Skin of body (tissue), 2 donors: Measurements from ENCODE around the gene C16orf86. TPM values are rescaled to one million over a fixed set of nuclear protein-coding genes. Genes with fewer than 3 reads are reported as not detected.

Experiments used
- DNase-seq: peaks from one replicate; lab custom pipeline; 2025; lab: John Stamatoyannopoulos, UW
- total RNA-seq: library from RNA; depleted of rRNA; stranded (reverse); fragments of >200 nt; gene quantifications from one replicate; pipeline ENCODE4 v1.2.3, GENCODE V29; 2014

The C16orf86 gene
- total RNA-seq, 1 donor from 2014 or later: 1.8 TPM

- no peak for DNase-seq
Observed at GRCh38 chr16:67666032-67666551, 522 bp upstream of the C16orf86 start.

DNA sequence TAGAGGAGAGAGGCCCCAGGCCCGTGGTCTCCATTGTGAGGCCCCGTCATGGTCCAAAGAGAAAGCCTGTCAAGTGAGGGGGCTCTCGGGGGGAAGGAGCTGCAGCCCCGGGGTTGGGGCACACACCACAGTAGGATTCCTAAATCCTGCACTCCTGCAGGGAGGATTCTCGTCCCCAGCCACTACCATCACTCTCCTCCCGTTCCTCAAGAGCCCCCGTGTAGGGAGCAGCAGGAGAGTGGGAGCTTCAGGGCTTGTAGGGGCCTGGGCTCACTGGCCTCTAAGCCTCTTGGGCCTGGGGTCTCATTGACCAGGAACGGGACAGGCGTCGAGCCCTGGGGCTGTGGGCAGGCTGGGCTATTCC lies 821 bp downstream of the C16orf86 start:
- no peak for DNase-seq

- peak; percentile 89 for DNase-seq
Observed at GRCh38 chr16:67667817-67668494, 1.3 kb downstream of the C16orf86 start.

- DNase-seq: no peak
Observed at GRCh38 chr16:67668495-67669157, 2.0 kb downstream of the C16orf86 start.

DNA sequence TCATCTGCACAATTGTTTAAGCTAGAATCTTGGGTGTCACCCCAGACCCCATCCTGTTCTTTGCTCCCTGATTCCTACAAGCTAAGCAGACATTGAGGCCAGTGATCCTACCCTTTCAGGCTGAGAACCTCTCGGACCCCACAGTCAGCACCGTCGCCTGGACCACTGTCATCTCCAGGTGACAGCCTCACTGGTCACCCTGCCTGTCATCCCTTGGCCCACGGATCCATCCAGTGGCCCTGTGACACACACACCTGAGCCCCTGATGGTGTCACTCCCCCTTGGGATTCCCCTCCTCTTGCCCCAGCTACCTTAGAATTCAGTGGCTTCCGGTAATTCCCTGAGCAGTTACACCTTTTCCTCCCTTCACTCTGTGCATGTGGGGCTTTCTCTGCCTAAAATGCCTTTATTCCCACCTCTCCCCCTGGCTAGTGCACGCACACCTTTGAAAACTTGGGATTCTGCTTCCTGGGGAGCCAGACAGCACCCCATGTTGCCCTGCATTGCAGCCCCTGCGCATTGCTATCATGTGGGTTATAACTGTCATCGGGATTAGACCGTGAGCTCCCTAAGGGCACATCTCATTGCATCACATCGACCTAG lies 3.0 kb downstream of the C16orf86 start:
- no peak for DNase-seq

GRCh38 chr16:67672306-67672705 lies 5.7 kb downstream of the C16orf86 start:
- no peak for DNase-seq

- DNase-seq: peak; percentile 27
Observed at GRCh38 chr16:67672739-67673662, 6.4 kb downstream of the C16orf86 start.

DNA sequence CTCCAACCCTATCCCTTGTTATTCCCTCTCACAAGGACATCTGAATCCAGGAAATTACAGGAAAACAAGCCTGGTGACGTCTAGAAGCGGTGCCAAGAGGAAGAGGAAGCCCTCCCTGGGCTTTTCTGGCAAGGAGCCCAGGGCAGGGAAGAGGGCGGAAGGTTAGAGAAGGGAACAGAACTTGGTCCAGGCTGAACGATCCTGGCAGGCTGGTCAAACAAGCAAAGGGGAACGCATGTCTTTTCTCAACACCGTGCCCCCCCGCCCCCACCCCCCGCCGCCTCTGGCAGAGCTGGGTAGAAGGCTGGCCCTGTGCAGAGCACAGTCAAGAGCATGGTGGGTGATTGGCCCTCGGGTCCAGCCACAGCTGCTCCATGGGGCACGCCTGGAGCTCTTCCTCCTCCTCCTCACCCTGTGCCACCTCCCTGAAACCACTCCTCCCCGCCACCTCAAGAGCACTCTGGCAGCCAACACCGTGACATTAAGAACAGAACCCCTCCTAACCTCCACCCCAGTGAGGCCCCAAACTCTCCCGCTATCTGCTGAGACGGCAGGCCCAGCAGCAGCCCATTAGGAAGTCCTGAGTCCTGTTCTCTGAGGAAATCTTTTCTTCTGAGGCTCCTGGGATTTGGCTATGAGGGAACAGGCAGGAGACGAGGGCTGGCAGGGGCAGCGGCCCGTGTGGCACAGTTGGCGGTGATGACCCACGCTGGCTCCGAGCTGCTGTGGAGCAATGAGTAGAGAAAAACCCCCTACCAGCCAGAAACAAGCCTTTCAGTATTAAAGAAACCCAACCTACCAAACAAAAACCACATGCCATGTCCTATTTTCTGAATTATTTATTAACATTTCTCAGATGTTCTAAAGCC lies 7.3 kb downstream of the C16orf86 start:
- DNase-seq: peak; percentile 51

DNA sequence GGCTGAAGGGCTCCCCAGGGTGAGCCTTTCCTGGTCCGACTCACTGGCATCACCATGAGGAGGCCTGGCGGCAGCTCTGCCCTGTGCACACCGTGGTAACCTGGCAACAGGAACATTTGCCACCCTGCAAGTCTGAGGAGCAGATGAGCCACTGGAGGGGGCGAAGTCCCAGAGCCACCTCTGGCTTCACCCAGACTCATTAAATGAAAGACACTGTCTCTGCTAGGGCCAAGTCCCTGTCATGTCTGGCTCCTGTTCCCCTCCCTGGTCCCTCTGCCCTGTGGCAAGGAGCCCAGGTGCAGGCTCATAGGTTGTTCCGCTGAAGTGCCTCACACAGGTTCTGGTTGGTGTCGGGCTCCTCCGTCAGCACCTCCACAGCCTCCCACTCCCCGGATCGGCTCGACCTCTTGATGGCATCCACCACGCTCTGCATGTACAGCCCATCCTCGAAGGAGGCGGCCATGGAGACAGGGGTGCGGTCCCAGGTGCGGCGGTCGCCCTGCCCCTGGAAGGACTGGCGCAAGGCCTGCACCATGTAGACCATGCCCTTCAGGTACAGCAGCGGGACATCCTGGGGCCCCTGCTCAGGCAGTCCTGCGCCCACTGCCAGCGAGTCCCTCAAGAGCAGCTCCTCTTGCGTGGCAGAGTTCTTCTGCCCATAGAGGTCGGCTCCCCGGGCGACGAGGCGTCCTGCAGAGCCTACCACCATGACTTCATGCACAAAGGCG lies 8.4 kb downstream of the C16orf86 start:
- no peak for DNase-seq

- DNase-seq: no peak
Observed at GRCh38 chr16:67675579-67675935, 8.9 kb downstream of the C16orf86 start.

GRCh38 chr16:67675999-67676398 lies 9.4 kb downstream of the C16orf86 start:
- DNase-seq: no peak

DNA sequence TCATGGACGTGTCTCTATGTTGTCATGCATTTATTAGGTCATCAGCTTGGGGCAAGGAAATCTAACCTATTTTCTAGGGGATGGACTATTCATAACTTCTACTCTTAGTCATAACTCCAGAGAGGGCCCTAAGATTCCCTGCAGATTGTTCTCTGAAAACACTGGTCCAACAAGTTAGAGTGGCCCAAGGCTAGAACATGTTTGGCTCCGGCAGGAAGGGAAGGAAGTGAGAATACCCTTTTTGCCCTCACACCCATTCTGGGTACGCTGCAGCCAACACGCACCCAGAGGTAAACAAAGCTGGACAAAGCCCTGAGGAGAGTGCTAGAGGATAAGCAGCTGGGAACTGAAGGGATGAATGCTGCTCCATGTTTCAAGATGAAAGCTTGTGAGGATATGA lies 9.9 kb downstream of the C16orf86 start:
- no peak for DNase-seq

DNA sequence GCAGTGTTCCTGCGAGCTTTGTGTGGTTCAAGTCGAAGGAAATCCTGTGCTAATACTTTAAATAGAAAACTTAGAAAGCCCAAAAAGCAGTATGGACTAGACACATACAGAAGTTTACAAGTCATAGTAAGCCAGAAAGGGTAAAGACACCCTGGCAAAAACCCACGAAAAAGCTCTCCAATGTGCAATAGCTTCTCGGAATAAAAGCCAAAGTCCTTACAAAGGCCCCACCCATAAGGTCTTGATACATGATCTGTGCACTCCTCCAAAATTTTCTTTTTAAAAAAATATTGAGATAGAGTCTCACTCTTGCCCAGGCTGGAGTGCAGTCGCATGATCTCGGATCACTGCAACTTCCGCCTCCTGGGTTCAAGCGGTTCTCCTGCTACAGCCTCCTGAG lies 10.3 kb downstream of the C16orf86 start:
- no peak for DNase-seq

DNA sequence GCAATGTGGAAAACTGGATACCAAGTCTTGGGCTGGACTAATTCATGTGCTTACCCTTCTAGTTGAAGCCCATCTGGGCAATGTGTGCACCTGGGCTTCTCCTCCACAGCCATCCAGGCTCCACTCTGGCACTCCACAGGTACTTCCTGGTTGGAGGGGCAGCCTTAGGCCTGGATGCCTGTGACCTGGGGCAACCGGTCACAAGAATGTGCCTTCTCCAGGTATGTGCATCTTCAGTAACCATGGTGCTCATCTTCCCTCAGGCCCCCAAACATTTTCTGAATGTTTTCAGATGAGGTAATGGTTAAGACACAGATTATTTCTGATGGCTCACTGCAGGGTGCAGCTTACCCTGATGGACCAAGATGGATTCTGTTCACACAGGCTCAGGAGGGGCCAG lies 11.1 kb downstream of the C16orf86 start:
- no peak for DNase-seq

- DNase-seq: no peak
Observed at GRCh38 chr16:67678354-67679023, 11.9 kb downstream of the C16orf86 start.

DNA sequence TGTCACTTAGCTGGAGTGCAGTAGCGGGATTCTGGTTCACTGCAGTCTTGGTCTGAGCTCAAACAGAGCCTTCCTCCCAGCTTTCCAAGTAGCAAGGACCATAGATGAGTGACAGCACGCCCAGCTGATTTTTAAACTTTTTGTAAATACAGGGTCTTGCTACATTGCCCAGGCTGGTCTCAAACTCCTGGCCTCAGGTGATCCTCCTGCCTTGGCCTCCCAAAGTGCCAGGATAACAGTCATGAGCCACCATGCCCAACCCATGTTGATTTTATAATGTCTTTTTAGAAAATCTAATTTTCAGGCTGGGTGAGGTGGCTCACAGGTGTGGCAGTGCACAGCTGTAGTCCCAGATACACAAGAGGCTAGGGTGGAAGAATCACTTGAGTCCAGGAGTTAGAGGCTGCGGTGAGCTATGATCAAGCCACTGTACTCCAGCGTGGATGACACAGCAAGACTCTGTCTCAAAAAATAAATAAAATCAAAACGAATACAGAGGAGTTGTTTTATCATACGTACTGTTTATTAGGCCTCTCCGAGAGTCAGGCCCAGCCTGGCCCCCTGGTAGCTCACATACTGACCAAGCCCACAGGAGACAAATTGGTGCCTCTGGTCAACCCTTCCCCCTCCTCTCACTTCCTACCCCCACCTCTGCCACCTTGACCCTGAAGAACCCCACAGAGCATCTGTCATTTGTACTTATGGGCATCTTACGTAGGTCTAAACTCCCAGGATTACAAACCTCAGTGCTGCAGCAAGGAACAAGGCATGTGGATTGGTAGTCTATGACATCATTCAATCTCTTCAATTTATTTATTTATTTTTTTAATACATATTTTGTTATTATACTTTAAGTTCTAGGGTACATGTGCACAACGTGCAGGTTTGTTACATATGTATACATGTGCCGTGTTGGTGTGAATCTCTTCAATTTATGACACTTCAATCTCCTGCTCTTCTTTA lies 13.6 kb downstream of the C16orf86 start:
- DNase-seq: no peak

- DNase-seq: no peak
Observed at GRCh38 chr16:67683767-67684166, 17.2 kb downstream of the C16orf86 start.
